A549 treated with dexamethasone at 1 μM for 4 hours (cell line): Measurements from ENCODE around the gene GNPNAT1. TPM values are rescaled to one million over a fixed set of nuclear protein-coding genes. Genes with fewer than 3 reads are reported as not detected.

Source experiments
- total RNA-seq: library from RNA; stranded (reverse); fragments of 200-300 nt; extraction: Qiagen RNA extraction; gene quantifications from 5 replicates; pipeline ENCODE4 v1.2.3, GENCODE V29; 2022

The GNPNAT1 gene
- total RNA-seq, result 45.8 to 57.0 TPM (median 53.2 TPM) in 5 replicates

DNA sequence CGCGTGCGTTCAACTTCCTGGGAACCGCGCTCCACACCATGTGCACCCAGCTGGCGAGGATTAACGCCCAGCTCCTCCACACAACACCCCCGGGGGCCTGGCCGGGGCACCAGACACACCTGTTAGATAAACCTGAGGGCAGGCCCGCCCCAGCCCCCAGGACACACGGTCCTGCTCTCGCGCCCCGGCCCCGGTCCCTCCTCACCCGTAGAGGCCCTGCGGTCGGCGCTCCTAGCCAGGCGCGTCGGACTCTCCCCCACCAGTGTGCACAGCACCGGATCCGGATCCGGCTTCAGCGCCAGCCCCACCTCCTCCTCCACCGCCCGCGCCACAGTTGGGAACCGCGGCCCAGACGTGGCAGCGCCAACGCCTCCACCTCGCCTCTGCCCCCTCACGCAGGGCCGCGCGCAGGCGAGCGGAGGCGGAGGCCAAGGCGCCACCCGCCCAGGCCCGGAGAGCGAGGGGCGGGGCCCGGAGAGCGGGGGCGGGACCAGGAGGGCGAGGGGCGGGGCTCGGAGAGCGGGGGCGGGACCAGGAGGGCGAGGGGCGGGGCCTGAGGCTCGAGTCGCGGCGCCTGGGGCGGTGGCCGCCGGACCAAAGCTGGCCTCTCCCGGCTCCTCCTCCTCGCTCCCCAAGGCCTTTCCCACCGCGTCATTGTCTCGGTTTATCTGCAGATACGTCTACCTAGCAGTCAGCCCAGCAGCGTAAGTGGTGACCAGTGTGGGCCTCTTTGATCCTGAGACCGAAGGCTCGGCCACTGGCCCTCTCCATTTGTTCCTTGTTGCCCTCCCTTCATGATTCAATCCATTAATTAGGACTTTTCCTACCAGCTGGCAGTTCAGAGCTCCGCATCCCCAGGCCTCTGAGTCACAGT lies at the start of gene GNPNAT1:
GNPNAT1 (minus strand) TSS at position 385 of the 874 bp plus-strand sequence. CDS start 6,957 bp downstream, outside the sequence.

DNA sequence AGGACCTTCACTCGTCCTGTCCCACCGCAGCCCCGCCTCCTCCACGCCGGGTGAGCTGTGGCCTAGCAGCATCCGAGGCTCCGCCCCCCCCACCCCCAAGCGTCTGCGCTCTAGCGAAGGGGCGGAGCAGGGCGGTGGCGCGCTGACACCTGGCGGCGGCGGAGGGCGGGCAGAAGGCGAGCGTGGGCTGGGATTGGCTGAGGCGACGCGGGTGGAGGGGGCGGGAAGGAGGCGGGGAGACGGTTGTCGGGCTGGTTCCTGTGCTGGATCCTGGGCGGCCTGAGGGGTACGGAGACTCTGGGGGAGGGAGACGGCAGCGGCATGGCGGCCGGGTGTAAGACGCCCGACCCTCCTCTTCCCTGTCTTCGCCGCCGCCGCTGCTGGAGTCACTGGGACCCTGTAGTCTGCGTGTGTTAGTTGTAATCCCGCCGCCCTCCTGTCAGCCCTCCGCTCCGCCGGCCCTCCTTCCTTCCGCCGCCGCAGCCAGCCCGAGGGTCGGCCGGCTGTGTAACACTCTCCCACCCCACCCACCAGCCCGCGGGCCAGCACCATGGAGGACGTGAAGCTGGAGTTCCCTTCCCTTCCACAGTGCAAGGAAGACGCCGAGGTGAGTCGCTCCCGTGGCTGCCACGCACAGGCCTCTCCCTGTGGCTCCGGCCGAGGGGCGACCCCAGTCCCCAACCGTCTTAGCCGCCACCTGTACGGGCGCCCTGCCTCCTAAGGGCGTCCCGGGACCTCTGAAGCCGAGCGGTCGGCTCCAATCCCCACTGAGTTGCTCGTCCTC lies 61.3 kb downstream of the GNPNAT1 start, which contains the start of gene STYX:
STYX (plus strand) TSS at position 242 of the 784 bp plus-strand sequence; CDS start at position 551, 309 bp downstream.

Other genes with a start within 250 kb of the GNPNAT1 start
- 0.78 to 1.5 TPM (median 1.4 TPM) in 5 replicates for gene TXNDC16, start 239.1 kb downstream of the GNPNAT1 start, total RNA-seq
- gene GPR137C, start 238.8 kb downstream of the GNPNAT1 start, total RNA-seq, result 0.06 to 0.08 TPM (median 0.07 TPM) in 5 replicates
- 41.2 to 55.5 TPM (median 51.2 TPM) in 5 replicates for gene ERO1A, start 96.0 kb downstream of the GNPNAT1 start, total RNA-seq
- 87.9 to 117 TPM (median 91.3 TPM) in 5 replicates for gene PSMC6, start 84.4 kb downstream of the GNPNAT1 start, total RNA-seq
- 5.0 to 8.5 TPM (median 7.1 TPM) in 5 replicates for gene STYX, start 61.4 kb downstream of the GNPNAT1 start, total RNA-seq
- 41.7 to 55.8 TPM (median 51.1 TPM) in 5 replicates for gene FERMT2, start 159.4 kb upstream of the GNPNAT1 start, total RNA-seq